Measurements from ENCODE around the gene RNF13. TPM values are rescaled to one million over a fixed set of nuclear protein-coding genes. Genes with fewer than 3 reads are reported as not detected.
"Not testable (repeated sequence)": the region's sequence is repeated elsewhere in the genome, so short reads cannot be mapped to it uniquely, and the experiment has no call there.

RNF13 gene
- total RNA-seq, 3 donors from 2014 or later, result 29.4 to 31.9 (median 30.7) TPM

DNA sequence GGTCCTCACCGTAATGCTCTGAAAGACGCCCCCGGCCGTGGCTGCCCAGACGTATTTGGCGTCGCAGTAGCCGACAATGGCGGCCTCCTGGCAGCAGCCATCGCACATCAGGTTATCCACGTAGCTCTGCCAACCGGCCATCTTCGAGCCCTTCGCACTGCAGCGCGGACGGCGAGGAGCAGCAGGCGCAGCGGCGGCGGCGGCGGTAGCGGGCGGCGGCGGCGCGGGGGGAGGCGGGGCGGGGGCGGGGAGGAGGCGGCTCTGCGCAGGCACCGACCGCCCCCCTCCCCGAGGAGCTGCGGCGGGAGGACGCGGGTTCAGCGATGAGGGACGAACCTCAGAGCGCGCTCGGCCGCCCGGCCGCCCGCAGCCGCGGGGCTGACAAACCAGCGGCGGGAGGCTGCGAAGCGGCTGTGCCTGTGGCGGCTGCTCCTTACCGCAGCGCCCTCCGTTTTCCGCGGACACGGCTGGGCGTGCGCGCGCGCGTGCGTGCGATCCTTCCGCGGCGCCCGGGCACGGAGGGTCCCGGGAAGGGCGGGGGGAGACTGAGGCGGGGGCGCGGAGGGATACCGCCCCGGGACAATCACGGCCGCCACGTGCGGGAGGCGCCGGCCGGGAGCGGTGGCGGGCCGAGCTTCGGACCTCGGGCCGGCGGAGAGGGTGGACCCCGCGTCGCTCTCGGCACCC lies 157.8 kb downstream of the RNF13 start, which contains the start of gene PFN2:
PFN2 (minus strand) TSS at position 180 of the 687 bp plus-strand sequence; CDS start at position 141, 39 bp downstream.
- Mint-ChIP-seq H3K9me3 (no peaks in the 10 kb centered on the region), H3K4me1 (ENCODE audit: low read depth) (peaks cover 20% of the 10 kb centered on the region), H3K36me3 (ENCODE audit: insufficient read depth) (no peaks in the 10 kb centered on the region), H3K27me3 (ENCODE audit: low read depth) (peaks cover 28% of the 10 kb centered on the region), H3K4me3 (peak within 1 kb of the TSS; percentile 88)
- peak; percentile 45 for DNase-seq
- peak; percentile 66 to 69 for ATAC-seq

DNA sequence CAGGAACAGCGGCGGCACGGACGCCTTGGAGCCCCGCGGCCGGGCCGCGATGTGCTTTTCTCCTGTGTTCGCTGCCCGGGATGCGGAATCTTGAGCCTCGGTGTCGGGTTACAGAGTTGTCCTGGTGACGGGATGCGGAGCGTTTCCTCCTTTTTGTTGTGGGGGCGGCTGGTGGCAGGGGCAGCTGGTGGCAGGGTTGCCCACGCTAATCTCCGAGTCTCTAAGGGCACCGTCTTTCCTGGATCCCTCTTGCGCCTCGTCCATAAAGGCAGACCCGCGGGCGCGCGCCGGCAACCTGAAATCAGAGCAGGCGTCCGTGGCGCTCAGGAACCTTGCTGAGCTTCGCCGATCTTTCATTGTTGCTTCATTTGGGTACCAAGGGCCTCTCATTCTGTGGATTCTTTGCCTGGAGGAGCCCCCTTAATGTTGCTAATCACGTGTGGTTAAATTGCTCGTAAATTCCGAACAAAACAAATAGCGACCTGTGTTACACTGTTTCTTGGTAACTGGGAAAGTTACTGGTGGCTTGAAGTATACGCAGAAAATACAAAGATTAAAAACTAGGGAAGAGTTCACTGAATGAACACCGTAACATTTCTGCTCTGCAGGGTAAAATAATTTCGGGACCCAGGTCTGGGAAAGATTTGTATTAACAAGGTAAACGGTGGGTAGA lies 158.5 kb downstream of the RNF13 start:
- Mint-ChIP-seq H3K27me3 (ENCODE audit: low read depth) (peaks cover 28% of the 10 kb centered on the region), H3K9me3 (no peaks in the 10 kb centered on the region), H3K4me1 (ENCODE audit: low read depth) (peaks cover 20% of the 10 kb centered on the region), H3K4me3 (peak overlapping the region; percentile 88), H3K36me3 (ENCODE audit: insufficient read depth) (no peaks in the 10 kb centered on the region)
- ATAC-seq (peak; percentile 9 to 35), DNase-seq (peak; percentile 34)

DNA sequence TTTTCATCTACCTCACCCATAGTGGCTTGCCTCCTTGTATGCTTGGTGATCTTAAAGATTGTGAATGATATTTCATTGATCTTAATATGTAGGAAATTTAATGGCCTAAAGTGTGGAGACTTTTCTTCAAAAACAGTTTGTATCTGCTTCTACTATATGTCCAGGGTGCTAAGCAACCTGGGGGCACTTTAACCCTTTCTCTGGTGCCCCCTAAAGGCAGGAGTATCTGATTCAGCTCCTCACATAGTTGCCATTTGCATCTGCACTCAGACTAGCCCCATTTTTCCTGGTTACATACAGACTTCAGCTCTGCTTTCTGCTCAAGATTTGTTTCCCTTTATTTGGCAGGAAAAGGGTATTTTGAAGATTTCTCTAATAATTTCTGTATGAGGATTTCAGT lies 162.9 kb downstream of the RNF13 start:
- Mint-ChIP-seq H3K27me3 (ENCODE audit: low read depth) (peaks cover 25% of the 10 kb centered on the region), H3K4me3 (no peak overlapping the region), H3K4me1 (ENCODE audit: low read depth) (peaks cover 9% of the 10 kb centered on the region), H3K36me3 (ENCODE audit: insufficient read depth) (no peaks in the 10 kb centered on the region), H3K9me3 (no peaks in the 10 kb centered on the region)
- ATAC-seq, result no peak
- DNase-seq, result no peak

DNA sequence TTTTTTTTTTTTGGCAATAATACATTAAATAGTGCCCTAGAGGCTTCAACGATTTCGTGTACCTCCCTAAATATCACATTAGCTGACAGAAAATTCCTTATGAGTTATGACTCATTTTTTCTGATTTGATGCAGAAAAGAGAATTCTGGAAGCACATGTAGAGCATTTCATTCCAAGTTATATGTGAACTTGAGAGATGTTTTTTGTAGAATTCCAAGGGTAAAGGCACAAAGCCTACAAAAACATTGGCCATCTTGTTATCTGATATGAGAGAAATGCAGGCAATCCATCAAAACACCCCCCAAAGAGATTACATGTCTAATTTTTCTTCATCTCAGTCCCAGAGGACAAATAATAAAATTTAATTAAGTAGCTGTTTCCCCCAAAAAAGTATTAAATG lies 164.4 kb downstream of the RNF13 start:
- peaks cover 14% of the 10 kb centered on the region for H3K27me3 Mint-ChIP-seq (ENCODE audit: low read depth)
- ATAC-seq (no peak), DNase-seq (no peak)
- no peak overlapping the region for H3K4me3 Mint-ChIP-seq
- H3K4me1 Mint-ChIP-seq (ENCODE audit: low read depth), result peaks cover 2% of the 10 kb centered on the region
- H3K36me3 Mint-ChIP-seq (ENCODE audit: insufficient read depth), result no peaks in the 10 kb centered on the region
- no peaks in the 10 kb centered on the region for H3K9me3 Mint-ChIP-seq

DNA sequence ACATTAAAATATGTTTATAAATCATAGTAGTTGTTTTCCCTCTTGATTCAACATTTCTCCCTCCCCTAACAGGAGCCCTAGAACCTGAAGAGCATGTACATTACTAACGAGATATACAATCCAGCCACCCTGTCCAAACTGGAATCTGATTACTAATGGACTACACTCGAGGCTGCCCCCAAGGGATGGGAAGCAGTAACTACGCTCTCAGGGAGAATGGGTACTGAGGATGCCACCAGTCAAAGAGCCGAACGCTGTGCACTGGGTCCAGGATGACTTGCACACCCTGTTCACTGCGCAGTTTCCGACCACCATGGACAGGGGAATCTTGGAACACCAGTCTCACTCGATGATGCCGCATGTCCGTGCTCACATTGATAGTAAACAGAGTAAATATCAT lies 169.0 kb downstream of the RNF13 start:
- ATAC-seq; H3K36me3 Mint-ChIP-seq (ENCODE audit: insufficient read depth); DNase-seq; H3K9me3 Mint-ChIP-seq; H3K4me3 Mint-ChIP-seq; H3K4me1 Mint-ChIP-seq (ENCODE audit: low read depth): not testable (repeated sequence)
- H3K27me3 Mint-ChIP-seq (ENCODE audit: low read depth), result peaks cover 15% of the 10 kb centered on the region

DNA sequence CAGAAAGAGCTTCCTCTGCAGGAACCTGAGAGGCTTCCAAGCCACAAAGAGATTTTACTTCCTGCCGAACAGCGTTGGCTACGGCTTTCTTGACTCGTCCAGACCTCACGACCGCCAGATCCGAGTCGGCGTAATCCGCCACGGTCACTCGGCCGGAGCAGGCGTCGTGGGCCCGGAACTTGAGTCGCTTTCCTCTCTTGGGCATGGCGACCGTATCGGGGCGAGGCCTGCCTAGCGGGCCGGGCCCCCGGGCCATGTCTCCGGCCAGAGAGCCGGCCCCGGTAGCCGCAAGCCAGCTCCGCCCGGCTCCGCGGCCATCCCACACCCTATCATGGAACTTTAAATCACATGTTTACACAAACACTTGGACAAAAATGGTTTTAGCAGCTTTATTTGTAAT lies 170.0 kb downstream of the RNF13 start:
- not testable (repeated sequence) for H3K4me1 Mint-ChIP-seq (ENCODE audit: low read depth); H3K4me3 Mint-ChIP-seq; H3K36me3 Mint-ChIP-seq (ENCODE audit: insufficient read depth); DNase-seq; H3K9me3 Mint-ChIP-seq; ATAC-seq
- H3K27me3 Mint-ChIP-seq (ENCODE audit: low read depth), result peaks cover 15% of the 10 kb centered on the region

DNA sequence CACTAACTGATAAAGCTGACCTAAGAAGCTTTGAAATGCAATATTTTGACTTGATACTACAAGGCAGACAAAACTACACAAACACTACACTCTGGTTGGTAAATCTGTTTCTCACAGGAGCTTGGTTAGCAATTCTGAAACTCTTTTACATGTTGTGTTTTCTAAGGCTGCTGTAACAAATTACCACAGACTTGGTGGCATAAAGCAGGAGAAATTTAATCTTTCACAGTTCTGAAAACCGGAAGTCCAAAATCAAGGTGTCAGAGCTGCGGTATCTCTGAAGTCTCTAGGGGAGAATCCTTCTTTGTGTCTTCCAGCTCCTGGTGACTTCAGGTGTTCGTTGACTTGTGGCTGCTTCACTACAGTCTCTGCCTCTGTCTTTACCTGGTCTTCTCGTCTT lies 170.6 kb downstream of the RNF13 start:
- DNase-seq (no peak), ATAC-seq (no peak)
- no peak overlapping the region for H3K4me3 Mint-ChIP-seq
- no peaks in the 10 kb centered on the region for H3K4me1 Mint-ChIP-seq (ENCODE audit: low read depth)
- H3K36me3 Mint-ChIP-seq (ENCODE audit: insufficient read depth), result no peaks in the 10 kb centered on the region
- peaks cover 15% of the 10 kb centered on the region for H3K27me3 Mint-ChIP-seq (ENCODE audit: low read depth)
- no peaks in the 10 kb centered on the region for H3K9me3 Mint-ChIP-seq

DNA sequence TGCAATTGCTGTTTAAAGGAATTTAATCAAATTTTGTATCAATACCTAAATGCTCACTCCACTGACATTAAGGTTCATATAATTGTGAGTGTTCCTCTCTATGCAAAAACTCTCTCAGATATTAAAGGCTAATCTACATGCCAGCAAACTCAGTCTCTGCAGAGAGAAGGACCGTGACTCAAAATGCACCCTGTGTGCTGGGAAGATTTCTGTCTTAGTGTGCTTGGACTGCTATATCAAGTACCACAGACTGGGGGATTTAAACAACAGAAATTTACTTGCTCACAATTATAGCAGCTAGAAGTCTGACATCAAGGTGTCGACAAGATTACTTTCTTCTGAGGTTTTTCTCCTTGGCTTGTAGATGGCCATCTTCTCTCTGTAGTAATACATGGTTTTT lies 176.3 kb downstream of the RNF13 start:
- H3K4me1 Mint-ChIP-seq (ENCODE audit: low read depth), result no peaks in the 10 kb centered on the region
- H3K27me3 Mint-ChIP-seq (ENCODE audit: low read depth), result peaks cover 20% of the 10 kb centered on the region
- ATAC-seq (no peak), DNase-seq (no peak)
- no peaks in the 10 kb centered on the region for H3K36me3 Mint-ChIP-seq (ENCODE audit: insufficient read depth)
- no peak overlapping the region for H3K4me3 Mint-ChIP-seq
- H3K9me3 Mint-ChIP-seq, result peaks cover 6% of the 10 kb centered on the region

DNA sequence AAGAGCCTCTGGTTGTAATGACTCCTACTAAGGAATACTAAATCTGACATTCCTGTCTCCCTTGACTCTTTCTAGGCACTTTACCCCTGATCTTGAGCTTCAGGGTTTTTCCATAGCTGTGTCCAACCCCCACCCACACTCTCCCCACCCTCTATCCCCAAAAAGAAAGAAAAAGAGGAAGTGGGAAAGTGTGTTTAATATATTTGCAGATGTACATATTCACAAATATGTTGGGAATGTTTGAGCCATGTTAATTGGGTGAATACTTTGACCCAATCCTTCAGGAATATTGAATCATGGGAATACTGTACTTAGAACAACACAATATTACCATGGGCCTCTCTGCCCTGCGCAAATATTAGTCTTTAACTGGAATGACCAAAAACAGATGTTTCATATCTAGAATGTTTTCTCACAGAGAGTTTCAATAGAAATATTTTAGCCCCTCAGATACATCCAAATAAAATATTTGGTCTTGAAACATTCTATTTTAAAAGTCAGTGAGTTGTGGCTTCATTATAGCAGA lies 177.5 kb downstream of the RNF13 start:
- no peaks in the 10 kb centered on the region for H3K4me1 Mint-ChIP-seq (ENCODE audit: low read depth)

DNA sequence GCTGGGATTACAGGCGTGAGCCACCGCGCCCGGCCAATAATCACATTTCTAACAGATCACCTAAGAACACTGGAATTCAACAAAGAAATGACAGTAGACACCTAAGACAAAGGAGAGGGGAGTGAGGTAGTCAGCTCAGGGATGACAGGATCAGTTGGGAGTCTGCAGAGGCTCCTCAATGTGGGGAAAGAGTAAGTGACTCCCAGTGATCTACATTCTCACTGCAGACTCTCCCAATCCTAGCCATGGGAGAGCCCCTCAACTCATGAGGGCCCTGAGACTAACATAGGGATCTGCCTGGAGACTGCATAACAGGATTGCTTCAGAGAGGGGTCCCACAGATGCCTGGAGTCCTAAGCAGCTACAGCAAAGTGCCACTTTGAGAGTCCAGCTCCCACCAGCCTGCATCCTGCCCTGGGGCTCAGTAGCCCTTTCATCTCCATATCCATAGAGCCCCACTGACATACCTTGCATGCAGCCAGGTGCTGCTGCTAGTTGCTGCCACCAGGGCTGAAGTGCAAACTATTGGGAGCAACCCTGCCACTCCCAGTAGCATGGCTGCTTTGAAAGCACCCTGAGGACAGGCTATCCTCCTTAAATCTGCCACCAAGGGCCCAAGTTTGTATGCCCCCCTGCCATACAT lies 179.5 kb downstream of the RNF13 start:
- peaks cover 16% of the 10 kb centered on the region for H3K27me3 Mint-ChIP-seq (ENCODE audit: low read depth)
- ATAC-seq, result no peak
- no peak overlapping the region for H3K4me3 Mint-ChIP-seq
- H3K4me1 Mint-ChIP-seq (ENCODE audit: low read depth), result no peaks in the 10 kb centered on the region
- H3K9me3 Mint-ChIP-seq, result peaks cover 30% of the 10 kb centered on the region
- no peaks in the 10 kb centered on the region for H3K36me3 Mint-ChIP-seq (ENCODE audit: insufficient read depth)
- DNase-seq, result no peak

More for the DNA sequence above, 177.5 kb downstream of the RNF13 start:
- Mint-ChIP-seq H3K27me3 (ENCODE audit: low read depth) (peaks cover 21% of the 10 kb centered on the region), H3K36me3 (ENCODE audit: insufficient read depth) (no peaks in the 10 kb centered on the region), H3K9me3 (peaks cover 17% of the 10 kb centered on the region), H3K4me3 (no peak overlapping the region)
- DNase-seq, result no peak
- no peak for ATAC-seq

DNA sequence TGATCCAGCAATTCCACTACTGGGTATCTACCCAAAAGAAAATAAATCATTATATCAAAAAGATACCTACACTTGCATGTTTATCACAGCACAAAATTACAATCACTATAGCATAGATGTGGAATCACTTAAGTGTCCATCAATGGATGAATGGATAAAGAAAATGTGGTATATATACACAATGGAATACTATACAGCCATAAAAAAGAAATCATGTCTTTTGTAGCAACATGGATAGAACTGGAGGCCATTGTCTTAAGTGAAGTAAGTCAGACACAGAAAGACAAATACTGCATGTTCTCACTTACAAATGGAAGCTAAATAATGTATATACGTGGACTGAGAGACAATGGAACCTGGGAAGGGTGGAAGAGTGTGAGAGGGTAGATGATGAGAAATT lies 185.9 kb downstream of the RNF13 start:
- H3K4me3 Mint-ChIP-seq, result no peak overlapping the region
- ATAC-seq (no peak), DNase-seq (no peak)
- H3K4me1 Mint-ChIP-seq (ENCODE audit: low read depth), result no peaks in the 10 kb centered on the region
- H3K9me3 Mint-ChIP-seq, result peaks cover 25% of the 10 kb centered on the region
- H3K36me3 Mint-ChIP-seq (ENCODE audit: insufficient read depth), result no peaks in the 10 kb centered on the region
- H3K27me3 Mint-ChIP-seq (ENCODE audit: low read depth), result peaks cover 12% of the 10 kb centered on the region

DNA sequence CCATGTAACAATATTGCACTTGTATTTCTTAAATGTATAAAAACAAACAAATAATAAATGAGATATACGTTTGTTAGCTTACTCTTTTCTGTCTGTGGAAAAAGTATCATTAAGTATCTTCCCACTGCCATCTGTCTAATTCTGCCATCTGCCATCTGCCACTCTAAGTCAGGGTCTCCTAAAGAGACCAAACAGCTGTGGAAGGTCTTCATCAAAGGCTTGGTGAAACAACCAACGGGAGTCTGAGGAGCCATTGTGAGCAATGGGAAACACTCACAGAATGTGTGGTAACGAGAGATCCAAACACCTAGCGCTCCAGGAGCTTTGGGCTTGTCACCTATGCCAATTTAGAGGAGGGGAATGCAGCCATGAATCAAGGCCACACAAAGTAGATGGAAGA lies 186.4 kb downstream of the RNF13 start:
- H3K36me3 Mint-ChIP-seq (ENCODE audit: insufficient read depth), result no peaks in the 10 kb centered on the region

DNA sequence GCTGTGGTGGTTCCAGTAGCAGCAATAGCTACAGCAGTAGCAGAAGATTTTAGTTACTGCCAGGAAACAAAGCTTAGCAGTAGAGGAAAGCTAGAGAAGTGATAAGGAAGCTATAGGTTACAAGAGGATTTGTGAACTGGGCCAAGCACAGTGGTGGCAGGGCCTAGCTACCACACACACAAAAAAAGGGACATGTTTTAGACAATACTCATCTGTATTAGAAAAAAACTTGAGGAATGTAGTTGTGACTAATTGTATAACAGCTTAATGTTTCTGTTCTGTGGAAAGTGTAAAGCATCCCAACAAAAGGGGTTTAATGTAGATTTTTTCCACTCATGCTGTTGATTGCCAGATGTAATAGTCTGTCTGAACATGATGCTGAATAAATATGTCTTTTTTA lies 187.6 kb downstream of the RNF13 start:
- DNase-seq (no peak), ATAC-seq (no peak)
- no peaks in the 10 kb centered on the region for H3K36me3 Mint-ChIP-seq (ENCODE audit: insufficient read depth)
- H3K27me3 Mint-ChIP-seq (ENCODE audit: low read depth), result peaks cover 6% of the 10 kb centered on the region
- no peaks in the 10 kb centered on the region for H3K4me1 Mint-ChIP-seq (ENCODE audit: low read depth)
- no peak overlapping the region for H3K4me3 Mint-ChIP-seq
- peaks cover 11% of the 10 kb centered on the region for H3K9me3 Mint-ChIP-seq

More for the DNA sequence above, 186.4 kb downstream of the RNF13 start:
- Mint-ChIP-seq H3K4me1 (ENCODE audit: low read depth) (no peaks in the 10 kb centered on the region), H3K4me3 (no peak overlapping the region), H3K27me3 (ENCODE audit: low read depth) (peaks cover 12% of the 10 kb centered on the region), H3K9me3 (peaks cover 24% of the 10 kb centered on the region)
- no peak for ATAC-seq
- DNase-seq, result no peak

DNA sequence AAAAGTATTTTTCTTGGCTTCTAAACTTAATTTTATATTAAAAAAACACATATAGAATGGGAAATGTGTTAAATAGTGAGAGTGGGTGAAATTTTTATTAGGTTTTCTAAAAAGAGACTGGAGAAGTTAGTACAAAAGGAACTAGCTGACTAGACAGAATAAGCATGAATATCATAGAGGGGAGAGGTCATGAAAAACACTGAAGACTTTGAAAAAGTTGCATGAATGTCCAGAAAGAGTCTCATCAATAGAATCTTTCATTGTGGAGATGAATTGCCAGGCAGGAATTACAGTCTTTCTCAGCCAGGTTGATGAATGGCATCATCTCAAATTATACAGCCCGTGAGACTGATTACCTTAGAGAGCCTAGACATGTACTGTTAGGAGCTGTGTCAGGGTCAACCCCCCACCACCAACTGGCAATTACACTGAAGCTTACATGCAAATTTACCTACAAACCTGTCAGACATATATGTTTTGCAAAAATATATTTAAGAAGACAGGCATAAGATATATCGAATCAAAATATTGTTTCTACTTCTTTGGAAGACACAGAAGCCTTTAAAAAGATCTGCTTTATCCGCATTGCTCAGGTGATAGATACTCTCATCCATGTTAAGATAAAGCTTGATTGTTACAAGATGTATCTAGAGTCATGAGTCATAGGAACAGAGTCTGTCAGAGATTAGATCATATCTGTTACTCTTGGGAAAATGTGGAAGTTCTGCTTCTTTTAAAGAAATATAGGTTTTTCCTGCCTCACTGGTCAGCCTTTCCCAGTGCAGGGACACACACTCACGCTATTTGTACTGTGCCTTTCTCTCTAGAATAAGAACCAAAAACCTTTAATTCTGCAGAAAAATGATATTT lies 192.5 kb downstream of the RNF13 start:
- no peaks in the 10 kb centered on the region for H3K9me3 Mint-ChIP-seq
- no peaks in the 10 kb centered on the region for H3K36me3 Mint-ChIP-seq (ENCODE audit: insufficient read depth)
- no peak for DNase-seq
- no peak for ATAC-seq
- H3K27me3 Mint-ChIP-seq (ENCODE audit: low read depth), result peaks cover 2% of the 10 kb centered on the region
- no peak overlapping the region for H3K4me3 Mint-ChIP-seq
- no peaks in the 10 kb centered on the region for H3K4me1 Mint-ChIP-seq (ENCODE audit: low read depth)

All from activated T-cell treated with anti-CD3 and anti-CD28 coated beads, Interleukin-2, amount 50 U/mL, for 4 hours (primary cell).